DMS153 treated with DMSO at 0.1 percent for 48 hours (cell line): ENCODE data around the gene PLXNA4.
"Not testable (repeated sequence)": the region's sequence is repeated elsewhere in the genome, so short reads cannot be mapped to it uniquely, and the experiment has no call there.

Experiments
- DNase-seq: peaks from one replicate; lab custom pipeline; 2025; ENCODE audit not compliant: unreplicated experiment; lab: John Stamatoyannopoulos, UW

PLXNA4 gene, protein sequence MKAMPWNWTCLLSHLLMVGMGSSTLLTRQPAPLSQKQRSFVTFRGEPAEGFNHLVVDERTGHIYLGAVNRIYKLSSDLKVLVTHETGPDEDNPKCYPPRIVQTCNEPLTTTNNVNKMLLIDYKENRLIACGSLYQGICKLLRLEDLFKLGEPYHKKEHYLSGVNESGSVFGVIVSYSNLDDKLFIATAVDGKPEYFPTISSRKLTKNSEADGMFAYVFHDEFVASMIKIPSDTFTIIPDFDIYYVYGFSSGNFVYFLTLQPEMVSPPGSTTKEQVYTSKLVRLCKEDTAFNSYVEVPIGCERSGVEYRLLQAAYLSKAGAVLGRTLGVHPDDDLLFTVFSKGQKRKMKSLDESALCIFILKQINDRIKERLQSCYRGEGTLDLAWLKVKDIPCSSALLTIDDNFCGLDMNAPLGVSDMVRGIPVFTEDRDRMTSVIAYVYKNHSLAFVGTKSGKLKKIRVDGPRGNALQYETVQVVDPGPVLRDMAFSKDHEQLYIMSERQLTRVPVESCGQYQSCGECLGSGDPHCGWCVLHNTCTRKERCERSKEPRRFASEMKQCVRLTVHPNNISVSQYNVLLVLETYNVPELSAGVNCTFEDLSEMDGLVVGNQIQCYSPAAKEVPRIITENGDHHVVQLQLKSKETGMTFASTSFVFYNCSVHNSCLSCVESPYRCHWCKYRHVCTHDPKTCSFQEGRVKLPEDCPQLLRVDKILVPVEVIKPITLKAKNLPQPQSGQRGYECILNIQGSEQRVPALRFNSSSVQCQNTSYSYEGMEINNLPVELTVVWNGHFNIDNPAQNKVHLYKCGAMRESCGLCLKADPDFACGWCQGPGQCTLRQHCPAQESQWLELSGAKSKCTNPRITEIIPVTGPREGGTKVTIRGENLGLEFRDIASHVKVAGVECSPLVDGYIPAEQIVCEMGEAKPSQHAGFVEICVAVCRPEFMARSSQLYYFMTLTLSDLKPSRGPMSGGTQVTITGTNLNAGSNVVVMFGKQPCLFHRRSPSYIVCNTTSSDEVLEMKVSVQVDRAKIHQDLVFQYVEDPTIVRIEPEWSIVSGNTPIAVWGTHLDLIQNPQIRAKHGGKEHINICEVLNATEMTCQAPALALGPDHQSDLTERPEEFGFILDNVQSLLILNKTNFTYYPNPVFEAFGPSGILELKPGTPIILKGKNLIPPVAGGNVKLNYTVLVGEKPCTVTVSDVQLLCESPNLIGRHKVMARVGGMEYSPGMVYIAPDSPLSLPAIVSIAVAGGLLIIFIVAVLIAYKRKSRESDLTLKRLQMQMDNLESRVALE (N-terminal part only)

DNA sequence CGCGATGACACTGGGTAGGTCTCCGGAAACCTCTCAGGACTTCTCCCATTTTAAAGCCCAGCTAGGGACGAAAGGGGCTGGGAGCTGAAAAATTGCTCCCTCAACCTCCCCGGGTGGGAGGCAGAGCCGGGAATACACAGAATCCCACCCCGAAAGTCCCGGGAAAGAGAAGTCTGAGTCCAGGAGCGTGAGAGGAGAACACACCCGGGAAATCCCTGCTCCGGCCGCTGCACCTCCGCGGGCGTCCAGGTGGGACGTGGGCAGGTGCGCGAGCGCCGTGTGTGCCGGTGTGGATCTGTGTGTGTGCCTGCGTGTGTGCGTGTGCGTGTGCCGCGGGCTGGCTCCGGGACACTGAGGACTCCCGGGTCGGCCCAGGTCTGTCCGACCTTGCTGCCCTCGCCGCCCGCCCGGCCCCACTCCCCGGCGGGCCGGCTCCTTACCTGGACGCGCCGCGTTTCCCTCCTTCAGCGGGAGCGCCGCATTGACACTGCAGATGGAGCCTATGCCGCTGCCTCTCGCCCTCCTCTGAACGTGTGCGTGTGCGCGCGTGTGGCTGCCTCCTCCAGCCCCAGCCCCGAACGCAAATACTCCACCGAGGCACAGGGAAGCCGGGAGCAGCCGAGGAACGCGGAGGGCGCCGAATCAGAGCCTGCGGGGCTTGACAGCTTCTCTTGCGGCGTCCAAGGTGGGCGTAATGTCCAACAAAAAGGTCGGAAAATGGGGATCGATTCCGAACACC lies at the start of gene PLXNA4:
Gene PLXNA4 (minus strand): TSS at position 489 of the 739 bp plus-strand sequence. CDS start 67,777 bp downstream, outside the sequence.
- DNase-seq, result no peak

DNA sequence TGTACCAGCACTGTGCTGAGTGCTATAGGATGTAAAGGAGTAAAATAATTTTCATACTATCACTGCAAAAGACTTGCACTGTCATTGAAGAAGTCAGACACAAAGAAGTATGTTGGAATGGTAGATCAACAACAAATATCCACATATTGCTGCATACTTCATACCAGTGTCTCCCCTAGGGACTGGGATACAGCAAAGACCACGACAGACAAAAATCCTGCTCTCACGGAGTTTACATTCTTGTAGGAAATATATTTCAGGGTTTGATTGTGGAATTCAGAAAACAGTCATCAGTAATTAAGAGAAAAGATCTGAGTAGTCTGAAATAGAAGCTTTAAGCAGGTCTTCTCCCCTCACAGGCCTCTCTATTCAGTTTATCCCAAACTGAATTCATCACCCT lies 49.4 kb upstream of the PLXNA4 start:
- DNase-seq, result no peak

DNA sequence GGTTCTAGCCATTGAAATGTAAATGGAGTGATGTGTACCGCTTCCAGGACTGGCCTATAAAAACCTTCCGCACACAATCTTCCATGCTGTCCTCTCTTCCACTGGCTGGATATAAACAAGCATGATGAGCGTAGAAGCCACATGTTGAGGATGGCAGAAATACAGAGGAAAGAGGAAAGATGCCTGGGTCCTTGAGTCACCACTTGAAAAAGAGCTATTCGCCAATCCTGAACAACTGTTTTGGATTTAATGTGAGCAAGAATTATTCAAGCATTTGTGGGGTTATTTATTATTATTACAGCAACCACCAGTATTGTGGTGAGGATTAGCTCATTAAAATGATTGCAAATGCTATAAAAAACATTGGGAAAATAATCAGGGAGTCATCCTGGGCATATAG lies 45.8 kb upstream of the PLXNA4 start:
- DNase-seq, result no peak

DNA sequence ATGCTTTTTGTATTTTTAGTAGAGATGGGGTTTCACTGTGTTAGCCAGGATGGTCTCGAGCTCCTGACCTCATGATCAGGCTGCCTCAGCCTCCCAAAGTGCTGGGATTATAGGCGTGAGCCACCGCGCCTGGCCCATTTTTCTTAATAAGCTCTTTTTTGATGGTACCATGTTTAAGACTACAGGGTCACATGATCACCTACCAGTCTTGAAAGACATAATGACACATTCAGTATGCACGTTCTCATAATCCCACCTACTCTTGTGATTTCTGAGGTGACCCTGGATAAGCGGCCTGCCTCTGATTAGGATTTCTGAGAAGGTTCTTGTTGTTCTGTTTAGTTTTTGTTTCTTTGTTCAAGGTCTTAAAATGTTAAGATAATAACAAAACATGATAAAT lies 43.7 kb upstream of the PLXNA4 start:
- no peak for DNase-seq

DNA sequence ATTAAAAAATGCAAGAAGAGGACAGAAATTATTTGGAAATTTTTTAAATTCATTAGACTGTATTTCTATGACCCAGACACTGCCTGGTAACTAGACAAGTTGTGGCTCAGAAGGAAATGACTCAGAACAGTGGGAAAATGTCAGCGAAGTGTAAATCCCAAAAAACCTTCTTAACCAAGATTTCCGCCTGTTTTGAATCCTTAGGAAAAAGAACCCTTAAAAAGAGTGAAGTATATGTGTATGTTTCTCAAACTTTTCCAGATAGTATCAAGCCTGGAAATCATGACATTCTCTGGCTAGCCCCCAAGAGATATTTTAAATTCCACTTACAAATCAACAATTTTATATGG lies 42.7 kb upstream of the PLXNA4 start:
- DNase-seq, result no peak

DNA sequence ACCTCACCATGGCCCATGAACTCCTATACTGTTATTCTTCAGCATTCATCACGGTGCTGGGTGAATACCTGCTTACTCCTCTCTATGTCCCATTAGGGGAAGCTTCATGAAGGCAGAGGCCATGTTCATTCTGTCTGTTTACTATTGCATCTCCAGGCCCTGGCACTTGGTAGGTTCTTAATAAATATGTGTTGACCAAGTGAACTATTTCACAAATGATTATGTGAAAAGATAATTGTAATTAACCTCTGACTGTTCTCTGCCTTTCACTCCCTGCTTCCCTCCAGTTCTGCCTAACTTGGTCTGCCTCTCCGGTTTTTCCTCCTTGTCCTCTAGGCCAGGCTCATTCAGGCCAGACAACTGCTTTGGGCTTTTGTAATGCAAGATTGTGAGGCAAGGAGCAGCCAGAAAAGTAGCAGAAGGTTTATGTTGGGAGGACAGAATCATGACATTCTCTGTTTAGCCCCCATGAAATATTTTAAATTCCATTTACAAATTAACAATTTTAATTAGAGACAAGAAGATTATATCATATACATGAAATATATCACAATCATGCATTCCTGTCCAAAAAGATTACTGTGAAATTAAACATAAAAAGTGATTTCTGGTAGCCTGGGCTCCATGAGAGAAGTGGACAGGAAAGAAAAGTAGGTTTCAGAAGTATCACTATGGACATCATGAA lies 42.1 kb upstream of the PLXNA4 start:
- no peak for DNase-seq

DNA sequence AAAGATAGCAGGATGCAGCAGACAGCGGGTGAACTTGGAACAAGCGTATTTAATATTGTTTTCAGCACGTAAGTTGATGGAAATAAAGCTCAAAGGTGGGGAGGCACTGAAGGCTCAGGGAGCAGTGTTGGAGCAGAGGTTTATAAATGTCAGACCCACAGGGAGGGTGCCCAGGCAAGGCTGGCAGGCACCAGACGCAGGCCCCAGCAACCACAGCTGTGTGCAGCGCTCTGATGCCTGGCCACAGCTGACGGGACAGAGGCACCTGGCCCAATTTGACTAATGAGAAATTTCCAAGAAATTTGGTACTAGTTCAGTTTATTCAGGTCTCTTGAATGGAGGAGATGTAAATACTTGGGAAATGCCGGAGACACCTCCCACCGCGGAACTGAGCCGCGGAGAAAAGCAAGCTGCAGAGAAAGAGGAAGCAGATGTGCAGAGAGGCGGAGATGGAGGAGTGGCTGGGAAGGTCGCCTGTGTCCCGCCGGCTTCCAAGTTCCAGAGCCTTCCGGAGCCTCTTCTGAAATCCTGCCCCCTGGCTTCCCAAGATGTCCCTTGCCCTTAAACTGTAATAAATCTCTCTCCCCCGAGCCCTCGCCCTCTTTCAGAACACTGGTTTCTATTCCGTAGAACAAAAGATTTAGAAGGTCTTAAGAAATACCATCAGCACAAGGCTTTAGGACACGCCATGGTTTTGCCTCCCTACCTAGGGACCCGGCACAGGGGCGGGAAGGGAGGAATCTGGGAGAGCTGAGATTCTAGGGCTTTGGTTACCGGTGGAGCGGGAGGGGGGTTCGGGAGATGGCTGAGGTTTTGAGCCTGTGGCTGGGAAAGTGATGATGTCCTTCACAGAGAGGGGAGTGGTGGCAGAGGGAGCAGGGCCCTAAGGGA lies 38.4 kb upstream of the PLXNA4 start:
- no peak for DNase-seq

DNA sequence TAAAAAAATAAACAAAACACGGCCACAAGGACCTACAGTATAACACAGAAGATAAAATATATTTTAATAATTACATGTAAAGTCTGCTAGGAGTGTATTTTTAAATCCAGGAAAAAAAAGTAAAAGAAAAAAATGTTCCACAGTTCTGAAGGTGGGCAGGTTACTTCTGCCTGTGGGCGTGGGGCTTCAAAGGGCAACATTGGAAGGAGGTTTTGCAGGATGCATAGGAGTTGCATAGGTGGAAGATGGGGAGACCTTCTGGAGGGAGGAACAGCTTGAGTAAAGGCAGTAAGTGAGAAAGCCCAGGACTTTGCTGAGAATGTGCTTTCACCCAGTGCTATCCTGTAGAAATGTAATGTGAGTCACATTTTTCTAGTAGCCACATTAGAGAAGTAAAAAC lies 37.5 kb upstream of the PLXNA4 start:
- no peak for DNase-seq

DNA sequence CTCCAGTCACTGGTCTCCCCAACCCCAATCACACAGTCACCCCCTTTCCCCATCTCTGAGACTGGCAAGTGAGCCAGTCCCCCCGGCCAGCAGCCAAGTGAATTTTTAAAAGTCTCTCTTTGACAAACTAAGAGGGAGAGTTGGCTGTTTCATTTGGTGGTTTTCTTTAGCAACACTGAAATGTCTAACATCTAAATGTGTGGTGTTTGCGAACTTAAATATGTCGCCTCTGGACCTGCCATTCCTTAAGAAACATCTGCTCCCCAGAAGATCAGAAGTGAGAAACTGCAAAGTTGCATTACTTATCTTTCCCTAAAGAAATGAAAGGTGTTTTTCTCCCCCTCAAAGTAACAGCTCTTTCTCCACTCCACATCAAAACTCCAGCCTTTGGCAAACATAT lies 34.7 kb upstream of the PLXNA4 start:
- DNase-seq, result no peak

DNA sequence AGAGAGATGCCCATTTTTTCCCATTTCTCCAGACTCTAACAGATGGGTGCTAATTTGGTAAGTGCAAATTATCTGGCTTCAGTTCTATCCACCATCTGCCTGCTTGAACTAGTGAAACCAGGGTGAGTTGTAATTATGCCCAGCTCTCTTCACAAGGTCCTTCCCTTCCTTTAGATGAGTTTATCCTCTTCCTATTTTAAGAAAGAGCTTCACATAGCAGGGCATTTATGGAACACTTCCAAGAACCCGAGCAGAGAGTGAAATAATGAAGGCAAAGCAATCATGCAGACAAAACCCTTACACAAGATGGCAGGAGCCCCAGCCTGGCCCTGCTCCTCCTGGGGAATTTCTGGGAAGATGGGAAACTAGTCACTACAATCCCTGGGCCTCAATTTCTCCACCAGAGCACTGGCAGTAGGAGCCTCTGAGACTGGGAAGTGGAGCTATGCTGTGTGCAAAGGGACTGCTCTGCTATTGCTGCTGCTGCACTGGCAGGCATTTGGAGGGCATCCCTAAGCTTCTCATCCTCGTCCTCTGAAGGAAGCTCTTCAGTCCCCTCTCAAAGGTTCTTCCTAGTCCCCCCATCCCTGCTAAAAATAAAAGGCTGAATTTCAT lies 33.7 kb upstream of the PLXNA4 start:
- no peak for DNase-seq

DNA sequence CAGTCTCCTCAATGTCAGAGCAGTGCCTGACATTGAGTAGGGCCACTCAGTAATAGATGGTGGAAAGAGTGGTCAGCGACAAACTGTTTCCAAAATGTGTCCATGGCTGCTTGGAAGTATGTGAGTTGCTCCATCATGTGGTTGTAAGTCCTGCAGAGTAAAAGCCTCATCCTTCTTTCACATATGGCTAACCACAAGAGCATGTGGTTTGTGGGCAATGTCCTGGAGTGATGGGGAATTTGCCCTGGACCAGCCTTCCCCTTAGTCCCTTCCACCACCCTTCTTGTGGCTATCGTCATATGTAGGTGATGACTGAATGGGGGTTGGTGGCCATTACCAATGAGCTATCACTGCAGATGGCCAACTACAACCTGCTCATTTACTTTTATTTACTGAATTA lies 33.0 kb upstream of the PLXNA4 start:
- no peak for DNase-seq

DNA sequence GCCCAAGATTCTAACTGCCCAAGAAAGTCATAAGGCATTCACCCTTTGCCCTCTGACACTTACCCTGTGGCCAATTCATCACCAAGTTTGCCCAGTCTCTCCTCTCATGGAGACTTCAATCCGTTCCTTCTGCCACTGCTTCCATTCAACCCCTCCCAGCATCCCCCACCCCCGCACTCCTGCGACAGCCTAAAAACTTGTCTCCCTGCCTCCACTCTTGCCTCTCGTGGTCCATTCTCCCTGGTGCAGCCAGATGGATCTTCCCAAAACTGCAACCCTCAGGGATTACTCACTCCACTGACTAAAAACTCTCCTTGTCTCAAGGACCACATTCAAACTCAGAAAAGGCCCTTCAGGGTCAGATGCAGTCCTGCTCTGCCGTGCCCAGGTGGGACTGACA lies 32.3 kb upstream of the PLXNA4 start:
- DNase-seq, result no peak

DNA sequence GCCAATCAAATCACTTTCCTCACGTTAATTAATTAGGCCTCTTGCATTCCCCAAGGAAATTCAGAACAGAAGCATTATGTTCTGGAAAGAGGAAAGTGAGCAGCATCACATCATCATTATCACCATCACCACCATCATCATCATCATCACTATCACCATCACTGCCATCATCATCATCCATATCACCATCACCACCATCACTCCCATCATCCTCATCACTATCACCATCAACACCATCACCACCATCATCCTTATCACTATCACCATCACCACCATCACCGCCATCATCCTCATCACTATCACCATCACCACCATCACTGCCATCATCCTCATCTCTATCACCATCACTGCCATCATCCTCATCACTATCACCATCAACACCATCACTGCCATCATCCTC lies 31.4 kb upstream of the PLXNA4 start:
- DNase-seq, result no peak

DNA sequence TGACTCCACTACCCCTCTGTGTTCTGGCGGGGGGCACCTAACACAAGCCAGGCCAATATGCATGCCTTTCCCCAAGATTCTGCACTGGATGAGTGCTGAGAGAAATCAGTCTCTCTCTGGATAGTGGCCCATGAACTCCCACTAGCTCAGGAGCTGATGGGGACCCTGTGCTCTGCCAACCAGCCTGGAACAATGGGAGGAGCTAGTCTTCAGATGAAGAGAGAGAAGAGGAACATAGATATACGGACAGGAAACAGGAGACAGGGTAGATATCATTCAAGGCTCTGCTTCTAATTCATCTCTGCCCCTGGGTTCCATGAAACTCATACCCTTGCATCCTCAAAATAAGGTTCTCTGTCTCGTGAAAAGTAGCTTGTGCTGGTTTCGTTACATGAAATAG lies 27.9 kb upstream of the PLXNA4 start:
- DNase-seq, result no peak

DNA sequence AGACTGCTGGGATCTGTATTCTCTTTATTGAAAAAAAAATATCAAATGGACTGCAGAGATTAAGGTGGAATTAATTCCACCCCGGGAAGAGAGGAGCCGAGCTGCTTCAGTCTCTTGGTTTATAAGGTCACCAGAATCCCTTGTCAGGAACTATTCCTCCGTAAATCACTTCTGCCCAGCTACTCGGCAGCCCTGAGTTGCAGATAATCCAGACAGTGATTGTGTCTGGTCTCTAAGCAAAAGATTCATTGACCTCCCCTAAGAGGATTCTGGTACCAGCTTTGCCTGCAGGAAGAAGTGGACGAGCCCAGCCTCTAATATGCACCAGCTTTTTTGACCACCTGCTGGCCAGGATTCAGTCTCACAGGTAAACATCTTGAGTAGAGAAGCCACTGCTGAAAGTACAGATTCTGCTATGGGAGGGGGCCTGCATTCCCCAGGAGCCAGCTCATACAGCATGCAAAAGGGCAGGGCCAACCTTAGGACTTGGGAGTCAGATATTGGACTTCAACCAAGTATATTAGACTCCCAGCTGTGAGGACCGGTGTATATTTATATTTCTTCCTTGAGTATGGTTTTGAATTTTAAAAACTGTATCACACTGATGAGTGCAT lies 27.1 kb upstream of the PLXNA4 start:
- no peak for DNase-seq

DNA sequence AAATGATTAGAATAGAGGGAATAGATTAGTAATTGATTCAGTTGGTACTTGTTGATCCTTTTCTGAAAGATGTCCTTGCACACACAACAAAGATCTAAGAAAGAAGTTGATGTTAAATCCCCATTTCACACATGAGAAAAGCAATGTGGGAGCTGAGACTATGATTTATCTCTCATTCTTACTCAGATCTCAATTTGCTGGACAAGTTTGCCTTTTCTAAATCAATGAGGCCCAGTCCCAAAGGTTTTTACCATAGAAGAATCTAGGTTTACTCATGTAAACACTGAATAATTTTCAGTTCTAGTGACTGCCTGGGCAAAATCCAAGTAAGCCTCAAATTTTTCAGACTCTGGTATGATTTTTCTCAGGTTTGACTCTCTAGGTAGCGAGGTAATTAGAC lies 25.5 kb upstream of the PLXNA4 start:
- DNase-seq, result no peak

DNA sequence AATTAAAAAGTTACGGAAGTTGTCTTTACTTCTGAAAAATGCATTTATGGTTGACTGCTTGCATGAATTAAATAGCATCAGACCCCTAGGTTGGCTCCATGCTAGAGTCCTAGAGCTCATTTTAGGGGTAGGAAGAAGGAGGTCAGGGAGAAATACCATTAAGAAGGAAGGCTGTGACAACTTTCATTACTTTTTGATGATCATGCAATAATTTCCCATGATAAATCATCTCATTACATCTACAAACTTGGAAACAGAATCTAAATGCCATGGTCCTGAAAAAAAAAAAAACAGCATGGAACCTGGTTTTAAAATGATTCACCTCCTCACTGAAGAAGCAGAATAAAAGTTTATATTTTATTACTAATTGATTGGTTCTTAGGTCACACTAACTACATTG lies 20.3 kb upstream of the PLXNA4 start:
- DNase-seq, result no peak

DNA sequence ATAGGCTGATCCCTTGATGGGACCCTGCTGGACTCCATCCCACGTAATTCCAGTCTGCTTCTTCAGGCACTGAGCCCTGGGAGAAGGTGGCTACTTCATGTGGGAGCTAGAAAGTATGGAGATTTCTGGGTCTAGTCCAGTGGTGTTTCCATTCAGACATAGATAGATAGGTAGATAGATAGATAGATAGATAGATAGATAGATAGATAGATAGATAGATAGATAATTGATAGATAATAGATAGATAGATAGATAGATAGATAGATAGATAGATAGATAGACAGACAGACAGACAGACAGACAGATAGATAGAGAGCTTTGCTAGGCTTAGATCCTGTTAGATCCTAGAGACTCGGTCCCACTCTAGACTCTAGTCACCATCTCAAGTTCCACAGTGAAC lies 18.5 kb upstream of the PLXNA4 start:
- DNase-seq, result not testable (repeated sequence)
